Right kidney (tissue), 1 donor: ENCODE measurements around the gene NFATC3.
A peak's percentile ranks its signal among the peaks of the same experiment; 100 is the strongest.

Experiments
- DNase-seq: peaks from one replicate; pipeline ENCODE4 v3.0.0-alpha.2; 2016

The NFATC3 gene

GRCh38 chr16:68247932-68248331, 162.8 kb downstream of the NFATC3 start:
- DNase-seq, result no peak

DNA sequence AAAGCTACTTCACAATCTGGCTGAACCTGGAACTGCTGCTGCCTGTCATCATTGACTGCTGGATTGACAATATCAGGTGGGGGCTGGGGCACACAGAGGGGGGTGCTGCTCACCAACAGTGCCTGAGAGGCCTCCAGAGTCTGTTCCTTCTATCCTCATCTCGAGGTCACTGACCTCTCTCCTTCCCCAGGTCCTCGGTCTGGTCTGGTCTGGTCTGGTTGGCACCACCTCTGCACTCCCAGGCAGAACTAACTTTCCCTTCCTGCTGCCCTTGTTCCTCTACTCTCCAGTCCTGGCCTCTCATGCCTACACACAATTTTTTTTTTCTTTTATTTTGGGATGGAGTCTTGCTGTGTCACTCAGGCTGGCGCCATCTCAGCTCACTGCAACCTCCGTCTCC, 164.2 kb downstream of the NFATC3 start:
- no peak for DNase-seq

DNA sequence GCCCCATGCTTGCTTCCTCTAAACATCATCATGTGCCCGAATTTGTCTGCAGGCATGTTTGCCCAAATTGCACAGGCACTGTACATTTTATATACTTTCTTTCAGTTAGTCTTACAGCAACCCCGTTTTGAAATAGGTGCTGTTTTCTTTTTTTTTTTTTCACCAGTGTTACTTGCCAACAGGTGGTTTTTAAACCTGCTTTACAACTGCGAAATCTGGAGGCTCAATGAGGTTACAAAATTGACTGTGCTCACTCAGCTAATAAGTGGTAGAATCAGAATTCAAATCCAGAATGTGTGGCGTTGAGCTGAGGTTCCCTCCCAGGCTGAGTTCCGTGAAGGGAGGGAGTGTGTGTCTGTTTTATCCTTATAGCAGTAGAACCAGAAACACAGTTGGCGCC, 165.8 kb downstream of the NFATC3 start:
- DNase-seq, result no peak

DNA sequence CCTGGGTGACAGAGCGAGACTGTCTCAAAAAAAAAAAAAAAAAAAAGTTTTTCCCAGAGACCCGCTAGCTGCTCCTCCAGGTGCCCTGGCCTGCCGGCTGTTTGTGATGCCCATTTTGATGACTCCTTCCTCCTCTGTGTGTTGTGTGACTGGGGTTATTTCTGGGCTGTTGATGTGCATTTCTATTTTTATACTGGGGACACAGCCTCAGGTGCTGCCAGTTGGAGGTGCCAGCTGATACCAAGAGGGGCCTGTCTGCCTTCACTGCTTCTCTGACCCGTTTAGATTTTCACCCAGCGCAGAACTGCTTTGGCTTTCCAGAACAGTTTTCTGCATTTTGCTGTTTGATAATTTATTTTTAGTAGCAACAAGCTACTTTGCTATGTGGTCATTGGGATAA, 166.7 kb downstream of the NFATC3 start:
- DNase-seq, result no peak

GRCh38 chr16:68252383-68252782, 167.2 kb downstream of the NFATC3 start:
- DNase-seq, result no peak

DNA sequence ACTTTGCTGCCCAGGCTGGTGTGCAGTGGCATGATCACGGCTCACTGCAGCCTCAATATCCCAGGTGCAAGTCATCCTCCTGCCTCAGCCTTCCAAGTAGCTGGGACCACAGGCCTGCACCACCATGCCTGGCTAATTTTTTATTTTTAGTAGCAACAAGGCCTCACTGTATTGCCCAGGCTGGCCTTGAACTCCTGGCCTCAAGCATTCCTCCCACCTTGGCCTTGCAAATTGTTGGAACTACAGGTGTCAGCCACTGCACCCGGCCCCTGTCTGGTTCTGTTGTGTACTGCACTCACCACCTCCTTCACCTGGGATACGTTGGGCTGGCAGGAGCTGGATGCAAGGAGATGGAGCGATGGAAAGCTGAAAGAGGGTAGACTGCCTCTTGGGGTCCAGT, 168.6 kb downstream of the NFATC3 start:
- DNase-seq, result no peak

DNA sequence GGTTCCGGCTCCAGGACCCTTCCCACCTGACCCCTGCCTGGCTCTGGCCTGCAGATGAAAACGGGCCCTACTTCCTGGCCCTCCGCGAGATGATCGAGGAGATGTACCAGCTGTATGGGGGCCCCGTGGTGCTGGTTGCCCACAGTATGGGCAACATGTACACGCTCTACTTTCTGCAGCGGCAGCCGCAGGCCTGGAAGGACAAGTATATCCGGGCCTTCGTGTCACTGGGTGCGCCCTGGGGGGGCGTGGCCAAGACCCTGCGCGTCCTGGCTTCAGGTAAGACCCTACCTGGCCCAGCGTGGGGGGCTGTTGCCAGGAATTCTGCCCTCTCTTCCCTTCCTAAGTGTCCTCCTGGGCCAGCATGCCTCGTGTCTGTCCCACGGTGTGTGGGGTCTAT, 170.5 kb downstream of the NFATC3 start:
- no peak for DNase-seq

GRCh38 chr16:68257251-68257905, 172.2 kb downstream of the NFATC3 start:
- no peak for DNase-seq

DNA sequence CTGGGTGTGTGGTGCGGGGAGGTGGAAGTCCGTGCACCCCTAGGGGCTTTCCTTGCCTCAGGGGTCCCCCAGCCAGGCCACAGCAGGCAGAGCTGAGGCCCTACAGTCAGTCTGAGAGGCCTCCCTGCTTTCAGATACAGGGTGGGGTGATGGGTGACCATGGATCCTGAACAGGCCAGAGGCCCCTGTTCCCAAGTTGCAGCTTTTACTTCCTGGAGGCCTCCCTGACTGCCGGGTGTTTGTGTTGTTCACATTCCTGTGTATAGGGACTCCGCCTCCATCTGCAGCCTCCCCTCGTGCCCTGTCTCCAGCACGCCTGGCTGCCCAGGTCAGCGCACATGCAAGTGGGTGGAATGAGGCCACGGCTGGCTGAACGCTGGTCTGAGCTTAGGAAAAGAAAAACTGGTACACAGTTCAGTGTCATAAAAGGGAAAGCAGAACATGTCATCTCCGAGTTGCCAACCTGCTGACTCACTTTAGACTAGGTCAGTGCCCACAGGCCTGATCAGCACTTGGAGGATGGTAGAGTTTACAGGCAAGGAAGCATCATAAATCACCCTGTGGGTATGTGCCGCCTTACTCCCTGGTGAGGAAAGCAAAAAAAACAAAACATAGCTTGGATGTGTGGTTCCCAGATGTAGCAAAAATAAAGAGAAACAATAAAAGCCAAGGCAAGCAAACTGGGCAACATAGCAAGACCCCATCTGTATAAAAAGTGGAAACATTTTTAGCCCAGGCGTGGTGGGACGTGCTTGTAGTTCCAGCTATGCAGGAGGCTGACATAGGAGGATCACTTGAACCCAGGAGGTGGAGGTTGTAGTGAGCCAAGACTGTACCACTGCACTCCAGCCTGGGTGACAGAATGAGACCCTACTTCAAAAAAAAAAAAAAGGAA, 173.0 kb downstream of the NFATC3 start:
- DNase-seq, result peak; percentile 76

GRCh38 chr16:68259007-68259825, 174.0 kb downstream of the NFATC3 start:
- no peak for DNase-seq

GRCh38 chr16:68263559-68264127, 178.5 kb downstream of the NFATC3 start:
- no peak for DNase-seq

DNA sequence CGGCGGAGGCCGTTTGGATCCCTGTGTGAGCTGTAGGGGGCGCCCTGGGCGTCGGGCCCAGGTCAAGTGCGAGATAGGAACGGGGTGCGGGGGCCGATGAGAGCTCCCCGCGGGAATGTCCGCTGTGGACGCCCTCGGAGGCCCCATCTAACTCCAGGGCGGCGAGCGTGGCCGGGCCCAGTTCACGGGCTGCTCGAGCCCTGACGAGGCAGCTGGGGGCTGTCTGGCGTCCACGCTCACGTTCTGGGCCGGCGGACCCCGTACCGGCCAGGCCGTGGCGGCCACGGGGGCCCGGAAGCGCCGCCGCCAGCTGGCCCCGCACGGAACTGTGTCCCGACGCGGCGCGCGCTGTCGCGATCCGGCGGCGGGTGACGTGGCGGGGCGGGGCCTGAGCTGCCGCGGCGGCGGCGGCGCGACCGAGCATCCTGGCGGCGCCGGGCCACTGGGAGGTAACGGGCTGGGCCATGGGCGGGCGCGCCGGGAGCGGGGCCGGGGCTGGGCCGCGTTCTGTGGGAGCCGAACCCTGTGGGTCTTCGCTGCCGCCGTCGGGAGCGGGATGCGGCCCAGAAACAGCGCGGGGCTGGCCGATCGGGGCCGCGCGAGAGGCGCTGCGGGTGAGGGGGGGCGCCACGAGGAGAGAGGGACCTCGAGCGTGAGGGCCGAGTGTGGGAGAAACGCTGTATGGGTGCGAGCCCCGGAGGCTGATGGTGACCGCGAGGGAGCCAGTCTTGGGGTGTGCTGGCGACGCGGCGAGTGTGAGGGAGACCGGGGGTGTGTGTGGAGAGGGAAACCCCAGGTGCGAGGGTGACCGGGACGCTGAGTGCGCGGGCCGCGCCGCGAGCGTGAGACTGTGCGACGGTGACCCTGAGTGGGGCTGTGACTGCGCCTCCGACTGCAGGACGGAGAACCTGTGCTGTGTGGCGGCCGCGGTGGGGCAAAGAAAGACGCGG, 179.2 kb downstream of the NFATC3 start, which contains the start of gene SLC7A6:
Gene SLC7A6, plus strand, starts transcription at position 399 of the 950 bp plus-strand sequence. CDS start 10,201 bp downstream, outside the sequence.
- DNase-seq, result peak; percentile 86

GRCh38 chr16:68265078-68265920, 180.1 kb downstream of the NFATC3 start:
- no peak for DNase-seq

- DNase-seq, result no peak
Observed at GRCh38 chr16:68267612-68268405, 182.6 kb downstream of the NFATC3 start.

- DNase-seq, result no peak
Observed at GRCh38 chr16:68269793-68270192, 184.6 kb downstream of the NFATC3 start.

DNA sequence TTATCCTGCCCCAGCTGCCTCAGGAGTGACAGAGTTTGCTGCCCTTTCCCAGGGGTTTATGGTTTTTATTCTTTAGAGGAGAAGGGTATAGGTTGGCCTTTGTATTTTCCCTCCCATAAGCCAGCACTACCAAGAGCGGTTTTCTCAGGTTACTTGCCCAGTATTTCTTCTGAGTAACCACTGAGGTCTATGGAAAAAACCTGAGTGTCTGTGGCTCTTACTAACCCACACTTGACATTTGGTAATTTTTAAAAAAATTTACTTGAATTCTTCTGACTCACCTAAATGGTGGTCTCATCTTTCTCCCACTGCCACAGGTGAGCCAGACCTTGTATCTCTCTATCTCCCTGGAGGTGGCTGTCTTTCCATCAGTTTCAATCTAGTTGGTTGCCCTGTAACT, 185.2 kb downstream of the NFATC3 start:
- DNase-seq, result no peak

DNA sequence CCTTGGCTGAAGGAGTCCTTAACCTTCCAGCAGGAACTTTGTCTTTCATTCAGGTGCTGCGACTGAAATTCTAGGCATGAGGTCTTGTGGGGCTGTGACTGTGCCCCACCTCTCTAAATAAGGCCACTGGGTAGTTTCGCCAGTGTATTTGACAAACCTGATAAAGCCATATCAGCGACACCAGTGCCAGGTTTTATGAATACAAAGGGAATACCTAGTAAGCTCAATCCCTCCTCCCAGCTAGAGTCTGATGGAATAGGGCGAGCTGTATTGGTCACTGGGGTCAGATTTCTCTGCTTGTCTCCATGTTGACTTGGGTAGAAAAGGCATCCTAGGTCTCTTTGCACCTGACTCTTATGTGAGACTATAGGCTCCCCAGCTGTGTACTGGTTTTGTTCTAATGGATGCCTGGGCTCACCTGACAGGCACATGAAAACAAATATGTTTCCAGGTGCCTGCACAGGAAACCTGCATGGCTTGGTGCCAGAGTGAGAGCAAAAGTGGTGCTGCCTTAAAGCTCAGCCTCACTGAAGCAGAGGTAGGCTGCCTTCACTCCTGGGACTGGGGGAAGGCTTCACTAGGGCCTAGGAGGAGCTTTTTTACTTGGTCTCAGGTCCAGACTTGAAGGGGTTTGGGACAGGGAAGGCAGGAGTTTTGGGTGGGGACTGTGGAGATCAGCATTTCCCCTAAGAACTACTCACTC, 187.5 kb downstream of the NFATC3 start:
- DNase-seq, result no peak

GRCh38 chr16:68273459-68273858, 188.3 kb downstream of the NFATC3 start:
- DNase-seq, result no peak

GRCh38 chr16:68273896-68274295, 188.7 kb downstream of the NFATC3 start:
- no peak for DNase-seq
